GM12878 (cell line): ENCODE data around the gene CR1. TPM values are rescaled to one million over a fixed set of nuclear protein-coding genes. Genes with fewer than 3 reads are reported as not detected.
A peak's percentile ranks its signal among the peaks of the same experiment; 100 is the strongest.

Source experiments
- ATAC-seq: fragments of 200-7000 bp; cut with Tn5 transposase; 3 replicates; pipeline ENCODE4 v1.9.1; 2020; ENCODE audit warnings: mild to moderate bottlenecking, moderate library complexity
- BruUV-seq: library from RNA; stranded (reverse); fragments of 400-500 nt; replicated peaks from 2 replicates; lab custom pipeline; 2021; lab: Mats Ljungman, UMichigan
- CTCF ChIA-PET: fragments of 300-600 bp; sonication (Branson Sonifier 250); formaldehyde crosslinking; extraction: SDS; loops from one replicate; lab custom pipeline; 2021; ENCODE audit warnings: inconsistent platforms; lab: Yijun Ruan, JAX
- POLR2A ChIA-PET: fragments of 350-600 bp; formaldehyde crosslinking; extraction: SDS; loops from one replicate; lab custom pipeline; 2021; ENCODE audit warnings: inconsistent platforms; lab: Charles Lee
- RAD21 ChIA-PET: fragments of 300-600 bp; sonication (Branson Sonifier 250); formaldehyde crosslinking; loops from one replicate; lab custom pipeline; 2023; ENCODE audit warnings: antibody characterized with exemption; ENCODE audit not compliant: unreplicated experiment; lab: Charles Lee
- SMC1A ChIA-PET: fragments of 300-600 bp; sonication (Branson Sonifier 250); formaldehyde crosslinking; loops from one replicate; lab custom pipeline; 2023; ENCODE audit not compliant: unreplicated experiment, uncharacterized antibody; lab: Charles Lee
- DNase-seq: peaks from one replicate; pipeline ENCODE4 v3.0.0-alpha.2; 2011; ENCODE audit warnings: low read depth, low spot score
- FAIRE-seq: peaks from 3 replicates; lab custom pipeline; 2011; peaks lifted over from hg19 to GRCh38; lab: Jason Lieb, UNC
- H2AFZ ChIP-seq: 2 replicates; pipeline ENCODE4 v1.6.0; 2011; ENCODE audit warnings: low read depth, low read length, control low read depth; ENCODE audit not compliant: control insufficient read depth
- H3K27ac ChIP-seq: 2 replicates; pipeline ENCODE4 v1.5.1; 2011; ENCODE audit warnings: control low read depth; ENCODE audit not compliant: control insufficient read depth, insufficient read depth
- H3K27me3 ChIP-seq, 2 experiments: replicated peaks in 1 of 2; 2 replicates each; pipeline versions ENCODE4 v1.6.0 to v1.6.1; 2011; ENCODE audit warnings: low read length in 1 of 2; ENCODE audit not compliant: control insufficient read depth in 2 of 2, insufficient read depth in 2 of 2
- H3K36me3 ChIP-seq, 2 experiments: 2 replicates each; pipeline ENCODE4 v1.5.1; 2011; ENCODE audit warnings: low read length in 1 of 2; ENCODE audit not compliant: control insufficient read depth in 2 of 2, insufficient read depth in 2 of 2
- H3K4me1 ChIP-seq: 2 replicates; pipeline ENCODE4 v1.6.1; 2011; ENCODE audit warnings: mild to moderate bottlenecking, low read length, moderate library complexity, mixed read lengths; ENCODE audit not compliant: control insufficient read depth, insufficient read depth
- H3K4me2 ChIP-seq: 2 replicates; pipeline ENCODE4 v1.6.0; 2011; ENCODE audit warnings: control low read depth; ENCODE audit not compliant: control insufficient read depth, insufficient read depth
- H3K4me3 ChIP-seq: fragments of 200-600 bp; sonication (generic); 2 replicates; pipeline ENCODE4 v1.5.1; 2016
- H3K79me2 ChIP-seq: 2 replicates; pipeline ENCODE4 v1.6.0; 2011; ENCODE audit warnings: low read length; ENCODE audit not compliant: control insufficient read depth, insufficient read depth
- H3K9ac ChIP-seq: 2 replicates; pipeline ENCODE4 v1.8.0; 2011; ENCODE audit warnings: low read length, control low read depth, mixed read lengths; ENCODE audit not compliant: control insufficient read depth, insufficient read depth
- H3K9me3 ChIP-seq: replicated peaks from 3 replicates; pipeline ENCODE4 v1.5.1; 2011; ENCODE audit warnings: mild to moderate bottlenecking, low read length; ENCODE audit not compliant: control insufficient read depth, insufficient read depth
- H4K20me1 ChIP-seq: 2 replicates; pipeline ENCODE4 v1.6.0; 2011; ENCODE audit not compliant: control insufficient read depth, insufficient read depth
- BCL11A ChIP-seq: IDR thresholded peaks from 2 replicates; pipeline ENCODE4 v1.6.1; 2011; ENCODE audit warnings: low read depth, low read length
- DPF2 ChIP-seq: fragments of 450-650 bp; IDR thresholded peaks from 2 replicates; pipeline ENCODE4 v1.6.1; 2017; ENCODE audit warnings: mild to moderate bottlenecking
- EED ChIP-seq: sonication (generic); IDR thresholded peaks from 2 replicates; pipeline ENCODE4 v1.6.1; 2016; ENCODE audit warnings: antibody characterized with exemption, low read depth
- ESRRA ChIP-seq: IDR thresholded peaks from 2 replicates; pipeline ENCODE4 v1.6.1; 2012; ENCODE audit warnings: mild to moderate bottlenecking, low read length, improper control_type of control experiment
- GATAD2B ChIP-seq: fragments of 450-650 bp; conservative IDR thresholded peaks from 2 replicates; pipeline ENCODE4 v1.6.1; 2017; ENCODE audit warnings: low read depth, mild to moderate bottlenecking, moderate library complexity
- IKZF1 ChIP-seq: fragments of 450-650 bp; conservative IDR thresholded peaks from 2 replicates; pipeline ENCODE4 v1.6.1; 2017; ENCODE audit warnings: antibody characterized with exemption, mild to moderate bottlenecking
- PAX5 ChIP-seq: IDR thresholded peaks from 2 replicates; pipeline ENCODE4 v1.6.1; 2011; ENCODE audit warnings: low read depth, low read length, borderline replicate concordance
- POLR2AphosphoS5 ChIP-seq: IDR thresholded peaks from 2 replicates; pipeline ENCODE4 v1.6.1; 2011; ENCODE audit warnings: mild to moderate bottlenecking, low read length, inconsistent platforms
- RELA ChIP-seq: fragments of 450-650 bp; IDR thresholded peaks from 2 replicates; pipeline ENCODE4 v1.8.0; 2014; ENCODE audit warnings: borderline replicate concordance; ENCODE audit not compliant: partially characterized antibody
- SIX5 ChIP-seq: IDR thresholded peaks from 2 replicates; pipeline ENCODE4 v1.6.1; 2011; ENCODE audit warnings: mild to moderate bottlenecking, low read depth, low read length, moderate library complexity; ENCODE audit not compliant: severe bottlenecking
- SMC3 ChIP-seq: IDR thresholded peaks from 2 replicates; pipeline ENCODE4 v1.6.1; 2011; ENCODE audit warnings: low read length, improper control_type of control experiment, borderline replicate concordance
- SP1 ChIP-seq: IDR thresholded peaks from one replicate; pipeline ENCODE4 v1.6.1; 2011; ENCODE audit warnings: low read depth, low read length
- YY1 ChIP-seq: IDR thresholded peaks from 2 replicates; pipeline ENCODE4 v1.6.1; 2011; ENCODE audit warnings: low read depth, mild to moderate bottlenecking, low read length
- ZNF274 ChIP-seq: IDR thresholded peaks from one replicate; pipeline ENCODE4 v1.8.0; 2011; ENCODE audit not compliant: insufficient read length, insufficient read depth
- WGBS: methylation state at CpG from one replicate; pipeline ENCODE4 v1.1.6; 2016; ENCODE audit warnings: low lambda C conversion rate; ENCODE audit not compliant: insufficient replicate concordance, insufficient coverage; ENCODE audit errors: missing lambda C conversion rate; 5-methylcytosine and 5-hydroxymethylcytosine counted together
- in situ Hi-C: fragments of 300-500 bp; cut with MboI; formaldehyde crosslinking; loops from 9 replicates; pipeline ENCODE4 v1.14.3; 2018; ENCODE audit warnings: mixed read lengths
- intact Hi-C: fragments of 100-400 bp; cut with micrococcal nuclease; formaldehyde crosslinking; loops from one replicate; pipeline ENCODE4 v1.14.2; 2022; ENCODE audit not compliant: unreplicated experiment
- polyA plus RNA-seq, 11 experiments: library from polyadenylated mRNA; depleted of rRNA in 4 of 11; unstranded in 6 of 11; stranded (reverse) in 5 of 11; fragments of >200 nt; fragmentation: Nextera tagmentation in 4 of 11; fragmentation: Illumina TruSeq in 1 of 11; extraction: Ambion mirVana in 4 of 11; extraction: Trizol in 1 of 11; gene quantifications; 1 replicate in 1 of 11; 2 replicates in 10 of 11; pipeline versions ENCODE4 v1.2.1 to v1.2.3, GENCODE V29; 2011 to 2016; ENCODE audit warnings: inconsistent platforms in 2 of 11, missing spikeins in 2 of 11, low read depth in 1 of 11
- total RNA-seq, 4 experiments: library from RNA; depleted of rRNA in 3 of 4; stranded (reverse); fragments of >200 nt in 3 of 4; fragmentation: Illumina TruSeq in 1 of 4; extraction: Trizol in 1 of 4; gene quantifications; 2 replicates each; pipeline versions ENCODE4 v1.2.1 to v1.2.3, GENCODE V29; 2013 to 2021
- TF ChIP-seq, protein P1 (sequence below): fragments of 450-650 bp; IDR thresholded peaks from 2 replicates; pipeline ENCODE4 v1.6.1; 2016; ENCODE audit warnings: mild to moderate bottlenecking
- TF ChIP-seq, protein P2 (sequence below): fragments of 450-650 bp; IDR thresholded peaks from 2 replicates; pipeline ENCODE4 v1.6.1; 2017; ENCODE audit warnings: borderline replicate concordance

Gene CR1
- total and polyA plus RNA-seq, 10 of the 15 experiments (the other 5 are each of a cell fraction or from before 2014, with no cell fraction given), result 0.30 to 8.0 (median 4.3) TPM

DNA sequence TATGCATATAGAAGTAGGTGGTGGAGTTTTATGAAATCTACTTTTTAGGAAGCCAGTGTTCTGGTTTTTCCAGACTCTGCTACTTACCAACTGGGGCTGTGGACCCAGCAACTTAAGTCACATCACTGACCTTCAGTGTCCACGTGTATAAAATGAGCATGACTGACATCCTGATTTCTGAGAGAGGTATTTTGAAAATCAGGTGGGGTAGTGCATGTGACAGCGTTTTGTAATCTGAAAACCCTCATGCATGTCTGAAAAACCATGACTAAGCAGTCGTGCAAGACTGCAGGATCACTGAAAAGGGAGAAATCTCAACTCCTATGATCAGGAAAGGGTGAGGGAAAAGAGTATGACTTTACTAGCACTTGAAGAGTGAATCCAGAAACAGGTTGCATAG, 175.0 kb downstream of the CR1 start:
- no peak overlapping the region for H3K9ac ChIP-seq
- intact Hi-C loops (loop anchor here (10.0 kb wide), 1 partner anchor 96 kb away; no protein-coding TSS in a partner anchor), in situ Hi-C loops (no loop called here)
- H3K4me1 ChIP-seq, result peaks cover 5% of the 10 kb centered on the region
- H3K9me3 ChIP-seq, result no peaks in the 10 kb centered on the region
- no peak for TF ChIP-seq PAX5
- TF ChIP-seq, protein P1, sequence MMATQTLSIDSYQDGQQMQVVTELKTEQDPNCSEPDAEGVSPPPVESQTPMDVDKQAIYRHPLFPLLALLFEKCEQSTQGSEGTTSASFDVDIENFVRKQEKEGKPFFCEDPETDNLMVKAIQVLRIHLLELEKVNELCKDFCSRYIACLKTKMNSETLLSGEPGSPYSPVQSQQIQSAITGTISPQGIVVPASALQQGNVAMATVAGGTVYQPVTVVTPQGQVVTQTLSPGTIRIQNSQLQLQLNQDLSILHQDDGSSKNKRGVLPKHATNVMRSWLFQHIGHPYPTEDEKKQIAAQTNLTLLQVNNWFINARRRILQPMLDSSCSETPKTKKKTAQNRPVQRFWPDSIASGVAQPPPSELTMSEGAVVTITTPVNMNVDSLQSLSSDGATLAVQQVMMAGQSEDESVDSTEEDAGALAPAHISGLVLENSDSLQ, result peak; percentile 13; the same call in 1 of the 2 replicates
- H3K4me3 ChIP-seq, result no peak overlapping the region
- H4K20me1 ChIP-seq, result no peaks in the 10 kb centered on the region
- ChIA-PET CTCF (interaction anchor here (4.1 kb wide), 1 partner anchor 92 kb away, joined by 18 read pairs; no protein-coding TSS in a partner anchor), RAD21 (no interaction called here), SMC1A (interaction anchor here (1.4 kb wide), 1 partner anchor 31 kb away, joined by 4 read pairs; no protein-coding TSS in a partner anchor), POLR2A (no interaction called here)
- no peaks in the 10 kb centered on the region for H3K79me2 ChIP-seq
- H3K27ac ChIP-seq, result no peak overlapping the region
- H2AFZ ChIP-seq, result no peak overlapping the region
- FAIRE-seq (no peak), DNase-seq (no peak), ATAC-seq (no peak)
- H3K4me2 ChIP-seq, result no peak overlapping the region
- WGBS, result 0% methylated on average over 3 of the region's 3 CpGs
- peaks cover 0 to 4% of the 10 kb centered on the region in 2 experiments; a peak in 2 of 4 replicates for H3K27me3 ChIP-seq
- no TSS peak for BruUV-seq
- H3K36me3 ChIP-seq, result no peaks in the 10 kb centered on the region

DNA sequence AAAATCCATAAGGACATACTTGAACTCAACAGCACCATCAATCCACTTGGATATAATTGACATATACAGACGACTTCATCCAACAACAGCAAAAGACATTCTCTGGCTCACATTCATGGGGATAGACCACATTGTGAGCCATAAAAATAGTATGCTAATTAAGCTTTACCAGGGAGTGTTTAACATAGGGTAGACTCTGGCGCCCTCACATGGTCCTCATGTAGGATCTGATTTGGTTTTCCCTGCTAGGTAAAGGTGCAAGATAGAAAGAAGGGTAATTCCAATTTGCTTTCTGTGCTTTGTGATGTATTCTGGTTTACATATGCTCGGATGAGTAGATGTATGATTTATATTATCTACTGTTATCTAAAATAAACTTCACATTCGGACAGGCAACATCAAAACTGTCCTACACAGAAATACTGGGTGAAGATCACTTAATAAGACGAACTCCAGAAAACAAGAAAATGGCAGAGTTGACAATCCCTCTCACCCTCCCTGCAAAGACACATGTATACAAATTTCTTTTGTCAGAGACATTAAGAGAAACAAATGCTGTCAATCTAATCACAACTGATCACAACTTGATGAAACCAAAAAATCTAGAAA, 176.7 kb downstream of the CR1 start:
- ChIA-PET RAD21 (no interaction called here), POLR2A (interaction anchor here (0.7 kb wide), 1 partner anchor 22 kb away, joined by 4 read pairs; no protein-coding TSS in a partner anchor), CTCF (interaction anchor here (0.7 to 4.1 kb wide), 3 partner anchors 26 to 294 kb away, joined by 3 to 18 read pairs (median 3); no protein-coding TSS in a partner anchor), SMC1A (interaction anchor here (1.3 kb wide), 1 partner anchor 92 kb away, joined by 3 read pairs; no protein-coding TSS in a partner anchor)
- intact Hi-C loops, result loop anchor here (10.0 kb wide), 1 partner anchor 98 kb away; no protein-coding TSS in a partner anchor
- Histone ChIP-seq H4K20me1 (no peaks in the 10 kb centered on the region), H3K27ac (no peak overlapping the region), H3K79me2 (no peaks in the 10 kb centered on the region), H3K9me3 (no peaks in the 10 kb centered on the region), H3K4me2 (no peak overlapping the region), H2AFZ (no peak overlapping the region), H3K4me3 (no peak overlapping the region), H3K9ac (no peak overlapping the region), H3K4me1 (peaks cover 5% of the 10 kb centered on the region), H3K36me3 (no peaks in the 10 kb centered on the region), H3K27me3 (peaks cover 0 to 4% of the 10 kb centered on the region in 2 experiments; a peak in 2 of 4 replicates)
- 17% methylated on average over 5 of the region's 5 CpGs for WGBS
- no TSS peak for BruUV-seq
- DNase-seq, result no peak
- in situ Hi-C loops, result no loop called here
- ATAC-seq, result peak; percentile 58; the same call in 2 of the 3 replicates
- FAIRE-seq, result peak; percentile 77
- no peak for TF ChIP-seq ZNF274
- TF ChIP-seq EED, result no peak
- no peak for TF ChIP-seq RELA
- TF ChIP-seq SMC3, result peak; percentile 35; the same call in 1 of the 2 replicates
- TF ChIP-seq, protein P2, sequence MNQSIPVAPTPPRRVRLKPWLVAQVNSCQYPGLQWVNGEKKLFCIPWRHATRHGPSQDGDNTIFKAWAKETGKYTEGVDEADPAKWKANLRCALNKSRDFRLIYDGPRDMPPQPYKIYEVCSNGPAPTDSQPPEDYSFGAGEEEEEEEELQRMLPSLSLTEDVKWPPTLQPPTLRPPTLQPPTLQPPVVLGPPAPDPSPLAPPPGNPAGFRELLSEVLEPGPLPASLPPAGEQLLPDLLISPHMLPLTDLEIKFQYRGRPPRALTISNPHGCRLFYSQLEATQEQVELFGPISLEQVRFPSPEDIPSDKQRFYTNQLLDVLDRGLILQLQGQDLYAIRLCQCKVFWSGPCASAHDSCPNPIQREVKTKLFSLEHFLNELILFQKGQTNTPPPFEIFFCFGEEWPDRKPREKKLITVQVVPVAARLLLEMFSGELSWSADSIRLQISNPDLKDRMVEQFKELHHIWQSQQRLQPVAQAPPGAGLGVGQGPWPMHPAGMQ, result no peak
- no peak for TF ChIP-seq GATAD2B
- no peak for TF ChIP-seq DPF2
- TF ChIP-seq ESRRA, result no peak
- no peak for TF ChIP-seq SIX5
- TF ChIP-seq POLR2AphosphoS5, result no peak
- no peak for TF ChIP-seq SP1
- 0 out of 2 replicates have a peak, but pooled peaks have one; percentile 15 for TF ChIP-seq YY1
- no peak for TF ChIP-seq IKZF1
- TF ChIP-seq BCL11A, result no peak
